Retina (tissue), 1 donor: ENCODE measurements around the gene CLCN1.
"Not testable (repeated sequence)": the region's sequence is repeated elsewhere in the genome, so short reads cannot be mapped to it uniquely, and the experiment has no call there.

Experiments used
- DNase-seq: peaks from one replicate; pipeline ENCODE4 v3.0.0-alpha.2; 2016

The CLCN1 gene

GRCh38 chr7:143388051-143388450 lies 72.1 kb downstream of the CLCN1 start:
- no peak for DNase-seq

GRCh38 chr7:143388491-143389101 lies 72.7 kb downstream of the CLCN1 start:
- no peak for DNase-seq

- no peak for DNase-seq
These were observed 73.6 kb downstream of the CLCN1 start for GRCh38 chr7:143389316-143390103.

- no peak for DNase-seq
These were observed 74.3 kb downstream of the CLCN1 start for GRCh38 chr7:143390104-143390772.

GRCh38 chr7:143390773-143391317 lies 74.9 kb downstream of the CLCN1 start:
- no peak for DNase-seq

GRCh38 chr7:143391462-143392404 lies 75.8 kb downstream of the CLCN1 start:
- no peak for DNase-seq

- DNase-seq: not testable (repeated sequence)
These were observed 76.5 kb downstream of the CLCN1 start for GRCh38 chr7:143392427-143392826.

GRCh38 chr7:143392875-143393266 lies 77.0 kb downstream of the CLCN1 start:
- DNase-seq: no peak

- no peak for DNase-seq
These were observed 77.5 kb downstream of the CLCN1 start for GRCh38 chr7:143393267-143394041.

- no peak for DNase-seq
These were observed 78.2 kb downstream of the CLCN1 start for GRCh38 chr7:143394068-143394467.

- DNase-seq: no peak
These were observed 78.9 kb downstream of the CLCN1 start for GRCh38 chr7:143394777-143395176.

GRCh38 chr7:143395187-143396149 lies 79.6 kb downstream of the CLCN1 start:
- no peak for DNase-seq

- no peak for DNase-seq
These were observed 80.3 kb downstream of the CLCN1 start for GRCh38 chr7:143396182-143396581.

- DNase-seq: no peak
These were observed 81.0 kb downstream of the CLCN1 start for GRCh38 chr7:143396625-143397556.

GRCh38 chr7:143397710-143398530 lies 82.0 kb downstream of the CLCN1 start:
- no peak for DNase-seq

- no peak for DNase-seq
These were observed 82.7 kb downstream of the CLCN1 start for GRCh38 chr7:143398616-143399015.

- DNase-seq: no peak
These were observed 83.2 kb downstream of the CLCN1 start for GRCh38 chr7:143399151-143399550.

GRCh38 chr7:143399642-143400041 lies 83.7 kb downstream of the CLCN1 start:
- DNase-seq: no peak
